ENCODE data around the gene CRACDL.

The CRACDL gene

DNA sequence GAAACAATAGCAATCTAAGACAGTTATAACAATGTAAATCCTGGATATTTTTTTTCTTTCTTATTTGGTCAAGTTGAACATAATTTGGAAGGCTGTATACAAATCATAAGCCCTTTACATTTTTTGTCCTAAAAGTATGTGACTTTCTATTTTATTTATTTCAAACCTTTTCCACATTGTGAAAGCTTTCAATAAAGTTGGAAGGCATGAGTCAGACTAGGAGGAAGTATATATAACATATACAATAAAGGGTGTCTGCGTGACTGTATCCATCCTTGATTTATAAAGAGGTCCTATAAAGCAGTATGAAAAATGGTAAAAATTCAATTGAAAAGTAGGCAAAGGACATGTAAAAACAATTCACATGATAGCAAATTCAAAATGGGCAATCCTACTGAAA is 44.4 kb downstream of the CRACDL start:
- no peak for ATAC-seq
- TF ChIP-seq ZNF8 (CRISPR knock-in tag; IDR thresholded peaks at IDR 0.05) (no peak), GLIS3 (CRISPR knock-in tag; IDR thresholded peaks at IDR 0.05) (no peak), ARNTL (CRISPR knock-in tag; IDR thresholded peaks at IDR 0.05; ENCODE audit: borderline replicate concordance, low read depth) (no peak), ZNF565 (CRISPR knock-in tag; conservative IDR thresholded peaks at IDR 0.05; ENCODE audit: low read depth) (no peak), ISL1 (CRISPR knock-in tag; IDR thresholded peaks at IDR 0.05) (no peak), ESRRG (CRISPR knock-in tag; IDR thresholded peaks at IDR 0.05) (no peak), SNAI2 (CRISPR knock-in tag; IDR thresholded peaks at IDR 0.05) (no peak), RARB (CRISPR knock-in tag; IDR thresholded peaks at IDR 0.05) (no peak), ZC3H10 (CRISPR knock-in tag; IDR thresholded peaks at IDR 0.05) (no peak), ZNF70 (CRISPR knock-in tag; IDR thresholded peaks at IDR 0.05) (no peak), TCF4 (CRISPR knock-in tag; IDR thresholded peaks at IDR 0.05; ENCODE audit: borderline replicate concordance) (no peak), TOX (CRISPR knock-in tag; IDR thresholded peaks at IDR 0.05; ENCODE audit: borderline replicate concordance) (no peak), ZFP30 (CRISPR knock-in tag; IDR thresholded peaks at IDR 0.05) (no peak), OSR1 (CRISPR knock-in tag; IDR thresholded peaks at IDR 0.05) (no peak), CSDC2 (CRISPR knock-in tag; IDR thresholded peaks at IDR 0.05) (no peak)
- TF ChIP-seq, protein P1, sequence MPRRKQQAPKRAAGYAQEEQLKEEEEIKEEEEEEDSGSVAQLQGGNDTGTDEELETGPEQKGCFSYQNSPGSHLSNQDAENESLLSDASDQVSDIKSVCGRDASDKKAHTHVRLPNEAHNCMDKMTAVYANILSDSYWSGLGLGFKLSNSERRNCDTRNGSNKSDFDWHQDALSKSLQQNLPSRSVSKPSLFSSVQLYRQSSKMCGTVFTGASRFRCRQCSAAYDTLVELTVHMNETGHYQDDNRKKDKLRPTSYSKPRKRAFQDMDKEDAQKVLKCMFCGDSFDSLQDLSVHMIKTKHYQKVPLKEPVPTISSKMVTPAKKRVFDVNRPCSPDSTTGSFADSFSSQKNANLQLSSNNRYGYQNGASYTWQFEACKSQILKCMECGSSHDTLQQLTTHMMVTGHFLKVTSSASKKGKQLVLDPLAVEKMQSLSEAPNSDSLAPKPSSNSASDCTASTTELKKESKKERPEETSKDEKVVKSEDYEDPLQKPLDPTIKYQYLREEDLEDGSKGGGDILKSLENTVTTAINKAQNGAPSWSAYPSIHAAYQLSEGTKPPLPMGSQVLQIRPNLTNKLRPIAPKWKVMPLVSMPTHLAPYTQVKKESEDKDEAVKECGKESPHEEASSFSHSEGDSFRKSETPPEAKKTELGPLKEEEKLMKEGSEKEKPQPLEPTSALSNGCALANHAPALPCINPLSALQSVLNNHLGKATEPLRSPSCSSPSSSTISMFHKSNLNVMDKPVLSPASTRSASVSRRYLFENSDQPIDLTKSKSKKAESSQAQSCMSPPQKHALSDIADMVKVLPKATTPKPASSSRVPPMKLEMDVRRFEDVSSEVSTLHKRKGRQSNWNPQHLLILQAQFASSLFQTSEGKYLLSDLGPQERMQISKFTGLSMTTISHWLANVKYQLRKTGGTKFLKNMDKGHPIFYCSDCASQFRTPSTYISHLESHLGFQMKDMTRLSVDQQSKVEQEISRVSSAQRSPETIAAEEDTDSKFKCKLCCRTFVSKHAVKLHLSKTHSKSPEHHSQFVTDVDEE (CRISPR knock-in tag; IDR thresholded peaks at IDR 0.05), result no peak
- TF ChIP-seq, protein P2, sequence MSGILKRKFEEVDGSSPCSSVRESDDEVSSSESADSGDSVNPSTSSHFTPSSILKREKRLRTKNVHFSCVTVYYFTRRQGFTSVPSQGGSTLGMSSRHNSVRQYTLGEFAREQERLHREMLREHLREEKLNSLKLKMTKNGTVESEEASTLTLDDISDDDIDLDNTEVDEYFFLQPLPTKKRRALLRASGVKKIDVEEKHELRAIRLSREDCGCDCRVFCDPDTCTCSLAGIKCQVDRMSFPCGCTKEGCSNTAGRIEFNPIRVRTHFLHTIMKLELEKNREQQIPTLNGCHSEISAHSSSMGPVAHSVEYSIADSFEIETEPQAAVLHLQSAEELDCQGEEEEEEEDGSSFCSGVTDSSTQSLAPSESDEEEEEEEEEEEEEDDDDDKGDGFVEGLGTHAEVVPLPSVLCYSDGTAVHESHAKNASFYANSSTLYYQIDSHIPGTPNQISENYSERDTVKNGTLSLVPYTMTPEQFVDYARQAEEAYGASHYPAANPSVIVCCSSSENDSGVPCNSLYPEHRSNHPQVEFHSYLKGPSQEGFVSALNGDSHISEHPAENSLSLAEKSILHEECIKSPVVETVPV (CRISPR knock-in tag; IDR thresholded peaks at IDR 0.05), result no peak
- TF ChIP-seq, protein P3, sequence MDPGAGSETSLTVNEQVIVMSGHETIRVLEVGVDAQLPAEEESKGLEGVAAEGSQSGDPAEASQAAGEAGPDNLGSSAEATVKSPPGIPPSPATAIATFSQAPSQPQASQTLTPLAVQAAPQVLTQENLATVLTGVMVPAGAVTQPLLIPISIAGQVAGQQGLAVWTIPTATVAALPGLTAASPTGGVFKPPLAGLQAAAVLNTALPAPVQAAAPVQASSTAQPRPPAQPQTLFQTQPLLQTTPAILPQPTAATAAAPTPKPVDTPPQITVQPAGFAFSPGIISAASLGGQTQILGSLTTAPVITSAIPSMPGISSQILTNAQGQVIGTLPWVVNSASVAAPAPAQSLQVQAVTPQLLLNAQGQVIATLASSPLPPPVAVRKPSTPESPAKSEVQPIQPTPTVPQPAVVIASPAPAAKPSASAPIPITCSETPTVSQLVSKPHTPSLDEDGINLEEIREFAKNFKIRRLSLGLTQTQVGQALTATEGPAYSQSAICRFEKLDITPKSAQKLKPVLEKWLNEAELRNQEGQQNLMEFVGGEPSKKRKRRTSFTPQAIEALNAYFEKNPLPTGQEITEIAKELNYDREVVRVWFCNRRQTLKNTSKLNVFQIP (CRISPR knock-in tag; IDR thresholded peaks at IDR 0.05; ENCODE audit: borderline replicate concordance, low read depth), result no peak

DNA sequence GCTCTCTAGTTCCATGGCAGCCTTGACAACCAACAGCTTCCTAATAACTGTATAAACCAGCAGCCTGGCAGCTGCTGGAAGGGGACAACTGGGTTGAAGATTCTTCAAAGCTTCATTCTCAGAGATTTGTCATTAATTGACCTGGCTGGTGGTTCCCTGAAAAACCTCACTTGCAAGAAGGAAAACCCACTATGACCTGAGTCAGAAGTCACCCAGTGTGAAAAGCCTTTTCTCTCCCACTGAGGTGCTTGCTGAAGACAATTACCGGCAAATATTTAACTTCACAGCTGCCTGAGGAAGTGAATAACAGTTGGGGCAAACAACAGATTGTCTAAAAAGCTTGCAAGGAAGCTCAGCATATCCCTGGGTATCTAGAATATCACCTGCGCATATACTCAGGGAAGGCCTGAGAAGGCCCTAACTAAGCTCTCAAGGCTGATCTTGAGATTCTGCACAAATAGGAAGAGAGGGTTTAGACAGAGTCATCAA is 49.9 kb downstream of the CRACDL start:
- TF ChIP-seq BACH2 (CRISPR knock-in tag; IDR thresholded peaks at IDR 0.05; ENCODE audit: borderline replicate concordance) (no peak), ESRRG (CRISPR knock-in tag; IDR thresholded peaks at IDR 0.05) (no peak), ISL1 (CRISPR knock-in tag; IDR thresholded peaks at IDR 0.05) (no peak)
- TF ChIP-seq, protein P1 (CRISPR knock-in tag; IDR thresholded peaks at IDR 0.05), result no peak
- no peak for ATAC-seq

DNA sequence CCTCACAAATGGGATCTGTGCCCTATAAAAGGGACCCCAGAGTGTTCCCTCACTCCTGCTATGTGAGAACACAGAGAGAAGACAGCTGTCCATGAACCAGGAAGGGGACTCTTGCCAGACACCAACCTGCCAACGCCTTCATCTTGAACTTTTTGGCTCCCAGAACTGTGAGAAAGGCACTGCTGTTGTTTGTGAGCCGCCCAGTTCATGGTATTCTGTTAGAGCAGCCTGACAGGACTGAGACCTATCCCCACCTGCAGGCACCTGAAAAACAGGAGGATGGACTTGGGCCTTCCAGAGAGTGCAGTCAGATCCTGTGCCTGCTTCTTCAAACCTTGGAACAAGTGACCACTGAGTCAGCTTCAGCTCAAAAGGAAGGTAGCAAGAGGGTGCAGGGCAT is 51.4 kb downstream of the CRACDL start:
- ATAC-seq, result no peak
- no peak for TF ChIP-seq ZNF8 (CRISPR knock-in tag; IDR thresholded peaks at IDR 0.05)
- TF ChIP-seq, protein P4, sequence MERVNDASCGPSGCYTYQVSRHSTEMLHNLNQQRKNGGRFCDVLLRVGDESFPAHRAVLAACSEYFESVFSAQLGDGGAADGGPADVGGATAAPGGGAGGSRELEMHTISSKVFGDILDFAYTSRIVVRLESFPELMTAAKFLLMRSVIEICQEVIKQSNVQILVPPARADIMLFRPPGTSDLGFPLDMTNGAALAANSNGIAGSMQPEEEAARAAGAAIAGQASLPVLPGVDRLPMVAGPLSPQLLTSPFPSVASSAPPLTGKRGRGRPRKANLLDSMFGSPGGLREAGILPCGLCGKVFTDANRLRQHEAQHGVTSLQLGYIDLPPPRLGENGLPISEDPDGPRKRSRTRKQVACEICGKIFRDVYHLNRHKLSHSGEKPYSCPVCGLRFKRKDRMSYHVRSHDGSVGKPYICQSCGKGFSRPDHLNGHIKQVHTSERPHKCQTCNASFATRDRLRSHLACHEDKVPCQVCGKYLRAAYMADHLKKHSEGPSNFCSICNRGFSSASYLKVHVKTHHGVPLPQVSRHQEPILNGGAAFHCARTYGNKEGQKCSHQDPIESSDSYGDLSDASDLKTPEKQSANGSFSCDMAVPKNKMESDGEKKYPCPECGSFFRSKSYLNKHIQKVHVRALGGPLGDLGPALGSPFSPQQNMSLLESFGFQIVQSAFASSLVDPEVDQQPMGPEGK (CRISPR knock-in tag; IDR thresholded peaks at IDR 0.05; ENCODE audit: borderline replicate concordance), result no peak
- no peak for TF ChIP-seq BACH2 (CRISPR knock-in tag; IDR thresholded peaks at IDR 0.05; ENCODE audit: borderline replicate concordance)
- TF ChIP-seq, protein P1 (CRISPR knock-in tag; IDR thresholded peaks at IDR 0.05), result no peak
- TF ChIP-seq ISL1 (CRISPR knock-in tag; IDR thresholded peaks at IDR 0.05), result no peak
- no peak for TF ChIP-seq ESRRG (CRISPR knock-in tag; IDR thresholded peaks at IDR 0.05)
- TF ChIP-seq, protein P2 (CRISPR knock-in tag; IDR thresholded peaks at IDR 0.05), result no peak
- no peak for TF ChIP-seq ZC3H10 (CRISPR knock-in tag; IDR thresholded peaks at IDR 0.05)
- no peak for TF ChIP-seq SNAI2 (CRISPR knock-in tag; IDR thresholded peaks at IDR 0.05)

Data from SK-N-SH treated with all-trans-retinoic acid at 6 μM for 48 hours (cell line).